Measurements from ENCODE around the gene USH2A. TPM values are rescaled to one million over a fixed set of nuclear protein-coding genes. Genes with fewer than 3 reads are reported as not detected.

The USH2A gene
- total and polyA plus RNA-seq, 11 donors: 0.03 to 4.7 (median 1.7) TPM

GRCh38 chr1:215792446-215792845, 630.8 kb downstream of the USH2A start:
- Histone ChIP-seq H3K4me3 (no peak overlapping the region), H3K27ac (no peak overlapping the region), H3K9me3 (no peaks in the 10 kb centered on the region), H3K4me1 (no peaks in the 10 kb centered on the region), H3K36me3 (no peaks in the 10 kb centered on the region), H3K27me3 (no peaks in the 10 kb centered on the region)
- DNase-seq: no peak
- ATAC-seq: no peak
- TF ChIP-seq POLR2A (IDR thresholded peaks at IDR 0.05) (no peak), CTCF (IDR thresholded peaks at IDR 0.05) (no peak)
- intact Hi-C loops (cut with DNase I): loop anchor here in 1 of 10 donors (10.0 kb wide), 1 partner anchor 432 kb away; no protein-coding TSS in a partner anchor
- WGBS, 4 donors: 63 to 75% (median 66%) methylated on average over 8 of the region's 8 CpGs

GRCh38 chr1:215789981-215790380, 633.3 kb downstream of the USH2A start:
- Histone ChIP-seq H3K4me1 (no peaks in the 10 kb centered on the region), H3K36me3 (no peaks in the 10 kb centered on the region), H3K27me3 (no peaks in the 10 kb centered on the region), H3K27ac (no peak overlapping the region), H3K9me3 (no peaks in the 10 kb centered on the region), H3K4me3 (no peak overlapping the region)
- no peak for DNase-seq
- no peak for TF ChIP-seq POLR2A (IDR thresholded peaks at IDR 0.05)
- no peak for TF ChIP-seq CTCF (IDR thresholded peaks at IDR 0.05)
- intact Hi-C loops (cut with DNase I): loop anchor here in 1 of 10 donors (10.0 kb wide), 1 partner anchor 435 kb away; no protein-coding TSS in a partner anchor
- ATAC-seq: no peak
- 53 to 90% (median 86%) methylated on average over 3 of the region's 3 CpGs for WGBS, 4 donors

GRCh38 chr1:215786997-215787396, 636.3 kb downstream of the USH2A start:
- H3K27me3 ChIP-seq: no peaks in the 10 kb centered on the region
- no peaks in the 10 kb centered on the region for H3K36me3 ChIP-seq
- intact Hi-C loops (cut with DNase I): no loop called here
- H3K4me3 ChIP-seq: no peak overlapping the region
- ATAC-seq (no peak), DNase-seq (no peak)
- H3K9me3 ChIP-seq: no peaks in the 10 kb centered on the region
- TF ChIP-seq CTCF (IDR thresholded peaks at IDR 0.05): no peak
- TF ChIP-seq POLR2A (IDR thresholded peaks at IDR 0.05): no peak
- H3K4me1 ChIP-seq: no peaks in the 10 kb centered on the region
- no peak overlapping the region for H3K27ac ChIP-seq

- intact Hi-C loops (cut with DNase I): no loop called here
- ATAC-seq (no peak), DNase-seq (no peak)
- TF ChIP-seq CTCF (IDR thresholded peaks at IDR 0.05): no peak
- no peak for TF ChIP-seq POLR2A (IDR thresholded peaks at IDR 0.05)
- Histone ChIP-seq H3K27ac (no peak overlapping the region), H3K4me1 (no peaks in the 10 kb centered on the region), H3K4me3 (no peak overlapping the region), H3K9me3 (no peaks in the 10 kb centered on the region), H3K27me3 (no peaks in the 10 kb centered on the region), H3K36me3 (no peaks in the 10 kb centered on the region)
Observed at GRCh38 chr1:215780641-215781040, 642.6 kb downstream of the USH2A start.
